ENCODE results near the gene GTF2H1.

GTF2H1 gene

GRCh38 chr11:18384157-18384641, 61.8 kb downstream of the GTF2H1 start:
- H3K27ac ChIP-seq, result peak overlapping the region; percentile 96 to 99
- DNase-seq (ENCODE audit: low spot score), result peak; percentile 79
- no peak for TF ChIP-seq CTCF (IDR thresholded peaks at IDR 0.05)
- H3K4me3 ChIP-seq, result peak overlapping the region; percentile 55

- DNase-seq (ENCODE audit: low spot score), result no peak
- no peak overlapping the region for H3K4me3 ChIP-seq
- H3K27ac ChIP-seq, result no peak overlapping the region
- no peak for TF ChIP-seq CTCF (IDR thresholded peaks at IDR 0.05)
These were observed 67.7 kb downstream of the GTF2H1 start for GRCh38 chr11:18390088-18390487.

GRCh38 chr11:18392434-18393321, 70.3 kb downstream of the GTF2H1 start:
- no peak for TF ChIP-seq CTCF (IDR thresholded peaks at IDR 0.05)
- DNase-seq (ENCODE audit: low spot score), result no peak
- peak overlapping the region; percentile 92 to 99 for H3K27ac ChIP-seq

GRCh38 chr11:18393581-18394274, 71.4 kb downstream of the GTF2H1 start:
- DNase-seq (ENCODE audit: low spot score), result peak; percentile 78
- no peak for TF ChIP-seq CTCF (IDR thresholded peaks at IDR 0.05)
- Histone ChIP-seq H3K27ac (peak overlapping the region; percentile 92 to 99), H3K4me3 (peak overlapping the region; percentile 98)

More at GRCh38 chr11:18392434-18393321, 70.3 kb downstream of the GTF2H1 start:
- no peak overlapping the region for H3K4me3 ChIP-seq

- H3K4me3 ChIP-seq, result peak within 1 kb of the TSS; percentile 98
- DNase-seq (ENCODE audit: low spot score), result peak; percentile 98
- no peak for TF ChIP-seq CTCF (IDR thresholded peaks at IDR 0.05)
- H3K27ac ChIP-seq, result peak within 1 kb of the TSS; percentile 92 to 99
These were observed 72.0 kb downstream of the GTF2H1 start, which contains the start of gene LDHA for GRCh38 chr11:18394275-18394927. Gene LDHA (plus strand): TSS chr11:18394563. CDS start chr11:18396843, 2,280 bp downstream.

GRCh38 chr11:18394928-18395734, 72.8 kb downstream of the GTF2H1 start:
- no peak for TF ChIP-seq CTCF (IDR thresholded peaks at IDR 0.05)
- Histone ChIP-seq H3K4me3 (peak overlapping the region; percentile 98), H3K27ac (peak overlapping the region; percentile 92 to 99)
- peak; percentile 76 for DNase-seq (ENCODE audit: low spot score)
